ENCODE data around the gene GABRG3. TPM values are rescaled to one million over a fixed set of nuclear protein-coding genes. Genes with fewer than 3 reads are reported as not detected.

GABRG3 gene
- total RNA-seq, 1 donor from 2014 or later: not detected

DNA sequence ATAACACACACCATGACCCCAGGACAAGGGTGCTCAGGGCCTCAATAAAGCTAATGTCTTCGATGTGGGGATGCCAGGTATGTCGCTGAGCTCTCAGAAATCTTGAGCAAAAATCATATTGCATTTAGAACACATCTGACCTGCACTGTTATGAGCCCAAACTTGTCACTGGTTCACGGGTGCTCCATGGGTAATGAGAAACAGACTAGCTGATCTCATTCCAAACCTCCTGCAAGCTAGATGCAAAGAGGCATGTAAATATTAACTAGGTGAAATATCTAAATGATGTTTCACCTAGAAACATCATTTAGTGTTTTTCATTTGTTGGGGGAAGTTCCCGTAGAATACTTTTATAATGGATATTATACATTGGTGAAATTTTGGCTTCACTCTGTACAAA, 578.8 kb downstream of the GABRG3 start:
- ATAC-seq (no peak), DNase-seq (ENCODE audit: missing footprints) (no peak)
- intact Hi-C loops (cut with DNase I): no loop called here

DNA sequence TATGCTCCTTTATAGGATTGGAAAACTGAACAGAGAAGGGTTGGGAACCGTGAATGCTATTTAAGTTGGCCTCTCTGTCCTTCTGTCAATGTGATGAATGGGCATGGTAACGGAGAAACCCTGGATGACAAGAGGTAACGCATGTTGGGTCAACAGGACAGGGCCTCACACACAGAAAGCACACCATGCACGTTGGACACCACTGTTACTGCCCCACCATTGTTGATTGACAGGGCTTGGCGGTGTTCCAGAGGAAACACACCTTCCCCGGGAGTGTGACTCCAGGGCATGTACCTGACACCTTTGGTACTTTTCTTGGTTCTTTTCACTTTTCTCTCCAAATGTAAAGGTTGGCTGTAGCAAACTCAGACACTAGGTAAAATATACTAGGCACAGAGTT, 579.7 kb downstream of the GABRG3 start:
- DNase-seq (ENCODE audit: missing footprints) (no peak), ATAC-seq (no peak)
- intact Hi-C loops (cut with DNase I): no loop called here

DNA sequence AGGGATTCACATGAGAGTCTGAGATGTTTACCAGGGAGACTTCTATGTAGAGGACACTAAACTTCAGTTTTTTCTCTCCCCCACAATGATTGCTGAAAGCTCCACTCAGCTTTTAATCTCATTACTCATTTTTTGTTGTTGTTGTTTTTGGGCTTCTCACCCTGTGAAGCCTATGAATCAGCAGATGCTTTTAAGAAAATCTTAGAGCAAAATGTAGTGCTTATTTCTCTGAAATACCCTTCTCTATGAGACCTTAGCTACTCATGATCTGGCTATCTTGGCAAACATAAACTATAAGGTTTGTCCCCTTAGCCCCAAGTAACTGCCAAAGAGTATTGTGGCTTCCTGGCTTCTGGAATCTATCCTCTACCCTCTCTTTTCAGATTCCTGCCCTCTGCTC, 590.8 kb downstream of the GABRG3 start:
- DNase-seq (ENCODE audit: missing footprints) (no peak), ATAC-seq (no peak)
- intact Hi-C loops (cut with DNase I): no loop called here

DNA sequence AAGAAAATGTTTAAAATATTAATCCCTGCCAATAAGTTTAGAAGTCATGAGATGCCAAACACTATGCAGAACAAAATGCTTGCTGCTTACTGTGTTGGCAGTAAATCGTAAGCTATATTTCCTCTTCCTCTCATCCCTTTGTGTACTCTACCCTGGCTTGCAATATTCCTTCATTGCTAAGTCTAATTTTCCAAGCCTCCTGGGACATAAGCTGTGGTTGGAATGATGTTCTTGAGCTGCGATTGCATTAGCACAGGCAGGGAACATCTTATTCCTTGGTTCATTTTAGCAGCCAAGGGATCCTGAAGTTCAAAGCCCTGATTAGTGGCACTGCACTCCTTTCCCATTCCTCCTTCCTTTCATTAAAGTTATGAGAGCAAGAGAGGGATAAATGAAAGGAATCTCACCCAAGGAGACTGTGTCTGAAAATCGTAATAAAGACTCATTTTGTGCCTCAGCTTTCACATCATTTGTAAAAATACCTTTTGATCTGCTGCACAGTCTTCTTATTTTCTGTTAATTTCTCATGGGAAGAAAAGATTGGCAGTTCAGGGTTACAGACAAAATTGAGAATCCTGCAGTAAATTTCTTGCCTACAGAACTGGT, 592.9 kb downstream of the GABRG3 start:
- ATAC-seq: no peak
- intact Hi-C loops (cut with DNase I): no loop called here

DNA sequence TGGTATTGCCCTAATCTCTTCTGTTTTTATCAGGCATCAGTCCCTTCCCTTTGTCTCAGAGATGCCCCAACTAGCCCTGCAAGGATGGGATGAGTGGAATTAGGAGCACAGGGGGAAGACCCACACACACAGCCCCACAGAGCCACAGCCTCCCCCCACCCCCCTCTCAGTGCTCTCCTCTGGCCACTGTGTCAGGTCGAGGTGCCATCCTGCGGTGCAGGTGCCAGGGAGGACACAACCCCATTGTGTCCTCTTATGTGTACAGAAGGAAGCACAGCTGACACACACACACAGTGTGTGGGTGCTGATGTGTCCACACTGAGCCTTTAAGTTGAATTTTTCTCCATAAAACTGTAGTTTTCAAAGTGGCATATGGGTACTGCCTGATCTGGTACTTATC, 593.7 kb downstream of the GABRG3 start:
- intact Hi-C loops (cut with DNase I): no loop called here
- ATAC-seq (no peak), DNase-seq (ENCODE audit: missing footprints) (no peak)

More for the DNA sequence above, 592.9 kb downstream of the GABRG3 start:
- no peak for DNase-seq (ENCODE audit: missing footprints)

DNA sequence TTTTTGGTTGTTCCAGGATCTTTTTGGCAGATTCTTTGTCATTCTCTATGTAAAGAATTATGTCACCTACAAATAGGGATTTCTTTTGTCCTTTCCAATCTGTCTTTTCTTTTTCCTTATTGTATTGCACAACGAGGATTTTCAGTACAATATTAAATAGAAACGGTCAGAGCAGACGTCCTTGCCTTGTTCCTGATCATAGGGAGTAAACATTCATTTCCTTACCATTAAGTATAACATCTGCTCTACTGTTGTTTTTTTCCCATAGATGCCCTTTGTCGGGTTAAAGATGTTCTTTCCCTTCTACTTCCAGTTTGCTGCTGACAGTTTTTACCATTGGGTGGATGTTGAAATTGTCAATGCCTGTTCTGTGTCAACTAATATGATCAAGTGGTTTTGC, 599.8 kb downstream of the GABRG3 start:
- ATAC-seq (no peak), DNase-seq (ENCODE audit: missing footprints) (no peak)
- intact Hi-C loops (cut with DNase I): no loop called here

DNA sequence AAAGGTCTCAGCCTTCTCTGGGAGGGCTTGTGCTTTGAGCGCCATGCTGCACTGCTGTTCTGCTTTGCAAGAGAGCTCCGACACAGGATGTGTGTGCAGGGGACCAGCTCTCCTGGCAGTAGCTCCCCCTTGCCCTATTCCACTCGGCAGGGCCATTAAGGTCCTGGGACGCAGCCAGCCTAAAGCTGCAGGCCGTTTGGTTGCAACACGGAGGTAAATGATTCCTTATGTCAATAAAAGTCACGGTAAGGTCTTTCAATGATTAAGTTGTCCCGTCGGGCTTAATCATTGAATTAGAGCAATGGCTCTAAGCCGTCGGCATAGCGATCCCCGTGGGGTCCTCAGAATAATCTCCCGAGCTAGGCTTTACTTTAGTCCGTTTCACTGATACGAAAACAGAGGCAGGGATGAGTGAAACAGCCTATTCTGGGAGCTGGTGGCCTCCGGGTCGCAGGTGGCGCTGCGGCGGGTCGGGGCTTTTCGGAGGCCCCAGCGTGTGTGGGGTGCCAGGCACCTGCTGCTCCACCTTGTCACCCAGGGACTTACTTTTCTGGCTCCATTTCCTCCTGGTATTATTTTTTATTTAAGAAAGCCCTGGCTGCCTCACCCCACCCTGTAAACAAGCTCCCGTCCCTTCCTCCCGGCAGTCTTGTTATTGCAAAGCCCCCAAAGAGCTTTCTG, 603.0 kb downstream of the GABRG3 start:
- no peak for DNase-seq (ENCODE audit: missing footprints)

DNA sequence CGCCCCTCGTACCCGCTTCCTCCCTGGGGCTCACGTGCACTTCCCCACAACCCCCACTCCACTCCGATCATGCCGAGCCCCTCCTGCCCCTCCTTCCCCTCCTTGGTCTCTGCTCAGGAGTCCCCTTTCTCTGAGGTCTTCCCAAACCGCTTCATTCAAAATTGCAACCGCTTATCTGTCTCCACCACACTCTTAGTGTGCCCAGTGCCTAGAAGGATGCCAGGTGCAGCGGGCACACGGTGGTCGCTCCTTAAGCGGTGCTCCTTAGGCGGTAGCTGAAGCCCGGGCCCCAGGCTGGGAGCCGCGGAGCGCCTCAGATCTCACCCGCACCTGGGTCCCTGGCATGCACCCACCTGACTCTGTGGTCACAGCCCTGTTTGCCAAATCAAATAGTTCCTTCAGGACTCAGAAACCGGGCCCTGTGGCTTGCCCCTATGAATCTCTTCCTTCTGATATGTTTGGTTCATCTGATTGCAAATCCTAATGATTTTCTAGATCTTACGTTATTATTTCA, 603.6 kb downstream of the GABRG3 start:
- ATAC-seq (no peak), DNase-seq (ENCODE audit: missing footprints) (no peak)
- intact Hi-C loops (cut with DNase I): no loop called here

More for the DNA sequence above, 603.0 kb downstream of the GABRG3 start:
- ATAC-seq: no peak
- intact Hi-C loops (cut with DNase I): no loop called here

DNA sequence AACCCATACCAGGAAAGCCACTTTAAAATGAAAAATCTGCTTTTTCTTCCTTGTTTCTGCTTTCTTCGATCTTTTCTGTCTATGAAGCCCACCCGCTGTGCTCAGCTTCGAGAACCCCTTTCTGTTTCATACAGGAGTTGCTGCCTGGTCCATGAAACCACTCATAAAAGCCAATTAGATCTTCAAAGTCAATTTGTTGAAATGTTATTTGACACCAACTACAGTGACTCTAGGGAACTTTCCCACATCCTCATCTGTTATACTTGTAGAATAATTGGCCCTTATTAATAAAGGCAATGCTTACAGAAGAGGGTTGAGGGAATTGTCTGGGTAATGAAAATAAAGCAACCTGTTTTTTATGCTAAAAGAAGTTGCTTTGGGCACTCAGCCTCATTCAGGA, 604.5 kb downstream of the GABRG3 start:
- ATAC-seq: no peak
- intact Hi-C loops (cut with DNase I): no loop called here
- no peak for DNase-seq (ENCODE audit: missing footprints)

DNA sequence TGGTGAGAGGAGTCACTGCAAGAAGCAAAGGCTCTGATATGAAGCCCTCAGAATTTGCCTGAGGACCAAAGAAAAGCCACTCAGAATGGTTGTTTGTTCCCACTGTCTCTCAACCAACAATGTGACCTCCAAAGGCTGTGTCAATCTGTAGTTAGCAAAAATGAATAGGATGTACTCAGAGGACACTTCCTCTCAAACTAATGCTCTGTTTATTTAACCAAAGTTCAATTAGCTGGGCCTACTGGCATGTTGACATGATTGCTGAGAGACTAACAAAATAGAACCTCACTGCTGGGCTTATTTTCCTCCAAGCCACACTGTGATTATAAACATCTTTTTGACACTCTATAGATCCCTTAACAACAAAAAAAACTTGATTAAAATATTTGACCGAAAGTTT, 605.6 kb downstream of the GABRG3 start:
- intact Hi-C loops (cut with DNase I): no loop called here
- ATAC-seq (no peak), DNase-seq (ENCODE audit: missing footprints) (no peak)

DNA sequence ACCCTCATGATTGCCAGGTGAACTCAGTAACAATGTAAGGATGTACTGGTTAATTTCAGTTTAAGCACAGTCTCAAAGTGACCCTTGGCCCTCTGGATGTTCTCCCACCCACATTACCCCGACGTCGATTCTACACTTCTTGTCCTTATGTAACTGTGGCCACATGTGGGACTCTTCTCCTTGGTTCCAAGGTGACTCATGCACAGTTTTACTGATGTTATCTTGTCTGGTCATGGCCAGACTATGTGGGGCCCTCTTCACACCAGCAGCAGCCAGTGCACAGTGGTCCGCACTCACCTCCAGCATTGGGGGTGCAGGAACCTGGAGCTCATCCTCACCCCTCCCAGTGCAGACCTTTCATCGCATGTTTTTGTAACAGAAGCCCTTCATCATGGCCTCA, 608.8 kb downstream of the GABRG3 start:
- DNase-seq (ENCODE audit: missing footprints): no peak
- no peak for ATAC-seq
- intact Hi-C loops (cut with DNase I): no loop called here

DNA sequence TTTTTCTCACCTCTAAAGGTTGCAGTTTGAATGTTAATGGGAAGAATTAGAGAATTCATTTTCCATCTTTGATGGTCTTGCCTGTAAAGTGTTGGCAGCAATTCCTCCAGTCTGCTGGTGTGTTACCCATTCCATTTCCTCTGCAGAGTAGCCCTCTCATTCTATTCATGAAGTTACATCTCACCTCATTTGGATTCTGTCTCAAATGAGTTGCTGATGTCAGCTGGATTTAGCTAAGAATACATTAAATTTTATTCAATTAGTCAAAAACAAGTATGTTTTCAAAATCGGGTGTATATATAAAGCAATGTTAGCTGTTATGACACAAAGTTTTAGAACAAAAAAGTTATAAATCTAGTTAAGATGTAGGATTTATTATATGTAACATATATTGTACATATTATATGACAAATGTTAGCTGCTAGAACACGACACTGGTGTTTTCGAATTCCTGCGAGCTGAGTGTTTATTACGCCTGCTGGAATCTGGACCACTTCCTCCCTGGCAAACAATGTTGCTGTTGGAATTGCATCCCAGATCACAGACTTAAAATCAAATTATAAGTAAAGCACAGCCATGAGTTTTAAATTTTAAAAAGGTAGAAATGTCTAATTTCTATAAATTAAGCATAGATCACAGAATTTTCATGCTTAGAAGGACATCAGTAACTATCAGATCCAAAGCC, 611.9 kb downstream of the GABRG3 start:
- ATAC-seq (no peak), DNase-seq (ENCODE audit: missing footprints) (no peak)
- intact Hi-C loops (cut with DNase I): no loop called here

DNA sequence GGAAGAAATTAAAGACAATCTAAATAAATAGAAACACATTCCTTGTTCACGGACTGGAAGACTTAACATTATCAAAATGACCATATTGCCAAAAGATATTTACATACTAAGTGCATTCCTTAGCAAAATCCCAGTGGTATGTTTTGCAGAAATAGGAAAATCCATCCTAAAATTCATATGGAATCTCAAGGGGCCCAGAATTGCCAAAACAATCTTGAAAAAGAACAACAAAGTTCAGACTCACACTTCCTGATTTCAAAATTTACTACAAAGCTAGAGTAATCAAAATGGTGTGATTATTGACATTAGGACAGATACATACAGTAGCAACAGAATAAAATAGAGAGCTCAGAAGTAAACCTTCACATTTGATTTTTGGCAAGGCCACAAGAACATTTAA, 612.7 kb downstream of the GABRG3 start:
- ATAC-seq: no peak
- no peak for DNase-seq (ENCODE audit: missing footprints)
- intact Hi-C loops (cut with DNase I): no loop called here

DNA sequence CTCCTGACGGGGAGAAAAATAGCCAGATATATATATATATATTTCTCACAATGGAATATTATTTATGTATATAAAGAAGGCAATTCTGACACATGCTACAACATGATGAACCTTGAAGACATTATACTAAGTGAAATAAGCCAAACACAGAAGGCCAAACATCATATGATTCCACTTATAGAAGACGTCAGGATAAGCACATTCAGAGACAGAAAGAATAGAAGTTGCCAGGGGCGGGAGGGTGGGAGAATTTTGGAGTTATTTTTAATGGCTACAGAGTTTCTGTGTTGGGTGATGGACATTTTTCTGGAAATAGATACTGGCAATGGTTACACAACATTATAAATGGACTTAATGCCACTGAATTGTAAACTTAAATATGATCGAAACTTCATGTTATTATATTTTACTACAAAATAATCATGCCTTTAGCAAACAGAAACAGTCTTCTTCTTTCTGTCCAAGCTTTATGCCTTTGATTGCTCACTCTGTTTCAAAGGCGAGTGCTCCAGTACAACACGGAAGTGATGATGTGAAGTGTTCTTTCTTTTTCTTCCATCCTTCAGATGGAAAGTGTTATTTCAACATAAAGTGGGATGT, 614.2 kb downstream of the GABRG3 start:
- no peak for ATAC-seq
- no peak for DNase-seq (ENCODE audit: missing footprints)
- intact Hi-C loops (cut with DNase I): no loop called here

DNA sequence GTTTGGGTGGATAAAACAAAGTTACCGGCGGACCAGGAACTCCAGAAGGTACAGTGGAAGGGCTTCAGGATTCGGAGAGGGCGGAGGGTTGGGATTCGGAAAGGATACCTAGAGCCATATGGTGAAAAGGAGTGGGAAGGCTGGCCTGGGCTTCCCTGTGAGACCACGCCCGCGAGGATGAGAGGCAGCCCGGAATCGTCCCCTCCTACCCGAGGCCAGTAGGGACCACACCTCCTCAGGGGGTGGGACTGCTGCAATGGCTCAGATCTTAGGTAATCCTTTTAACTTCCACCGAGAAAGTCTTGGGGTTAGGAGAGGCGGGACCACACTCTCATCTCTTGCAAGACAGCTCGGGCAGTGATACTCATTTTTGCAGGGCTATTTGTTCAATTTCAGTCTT, 616.8 kb downstream of the GABRG3 start:
- ATAC-seq: no peak
- DNase-seq (ENCODE audit: missing footprints): no peak
- intact Hi-C loops (cut with DNase I): no loop called here

DNA sequence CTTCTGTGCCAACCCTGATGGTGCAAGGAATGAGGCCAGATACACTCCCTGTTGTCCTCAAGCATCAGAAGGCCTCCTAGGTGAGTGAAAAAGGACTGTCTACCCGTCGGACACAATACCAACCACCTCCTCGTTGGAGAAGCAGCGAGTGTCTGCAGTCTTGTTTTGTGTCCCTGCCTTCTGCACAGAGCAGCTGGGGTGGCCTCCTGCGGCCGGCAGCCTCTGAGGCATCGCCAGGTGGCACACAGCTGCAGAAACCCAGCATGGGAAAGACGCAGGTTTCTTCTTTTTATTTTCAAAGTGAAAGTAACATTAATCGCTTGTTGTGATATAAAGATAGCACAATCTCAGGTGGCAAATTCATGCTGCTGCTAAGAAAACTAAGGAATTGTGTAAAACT, 618.3 kb downstream of the GABRG3 start:
- intact Hi-C loops (cut with DNase I): no loop called here
- no peak for ATAC-seq
- DNase-seq (ENCODE audit: missing footprints): no peak

DNA sequence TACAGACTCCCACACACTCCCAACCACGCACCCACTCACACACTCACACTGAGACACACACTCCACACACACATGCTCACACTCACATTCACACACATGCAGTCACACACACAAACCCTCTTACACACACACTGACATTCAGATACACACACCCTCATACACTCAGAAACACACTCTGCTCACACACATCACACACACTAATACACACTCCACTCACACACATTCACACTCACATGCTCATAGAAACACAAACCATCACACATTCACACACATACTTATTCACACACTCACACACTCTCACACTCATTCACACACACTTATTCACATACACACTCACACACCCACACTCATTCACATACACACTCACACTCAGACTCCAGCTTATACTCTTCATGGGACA, 618.8 kb downstream of the GABRG3 start:
- intact Hi-C loops (cut with DNase I): no loop called here
- DNase-seq (ENCODE audit: missing footprints) (no peak), ATAC-seq (no peak)

Measured in Right ventricle myocardium inferior (tissue), 1 donor.